Pulmonary artery endothelial cell (primary cell): ENCODE data around the gene IER3IP1. TPM values are rescaled to one million over a fixed set of nuclear protein-coding genes. Genes with fewer than 3 reads are reported as not detected.

Experiments
- total RNA-seq: library from RNA; depleted of rRNA; stranded (reverse); fragments of >200 nt; gene quantifications from 2 replicates; pipeline ENCODE4 v1.2.3, GENCODE V29; 2014

Gene IER3IP1
- total RNA-seq, 1 donor from 2014 or later: 67.9 TPM

Other genes starting within 250 kb of the IER3IP1 start
- not detected in 2 replicates for gene ELOA2, start 140.7 kb downstream of the IER3IP1 start, total RNA-seq
- gene HDHD2, start 25.9 kb downstream of the IER3IP1 start, total RNA-seq: 11.6 and 17.7 TPM in 2 replicates
- not detected in 2 replicates for gene SKOR2, start 75.3 kb upstream of the IER3IP1 start, total RNA-seq